Thyroid gland (tissue), 4 donors: ENCODE results near the gene CTBP1. TPM values are rescaled to one million over a fixed set of nuclear protein-coding genes. Genes with fewer than 3 reads are reported as not detected.

ENCODE experiments used
- DNase-seq, 2 donors: peaks; one replicate each; pipeline ENCODE4 v3.0.0-alpha.2; 2019
- H3K27ac ChIP-seq, 3 donors: fragments of 200-600 bp; sonication (generic); 1 replicate in 2 of 3; 2 replicates in 1 of 3; pipeline ENCODE4 v1.5.1; 2016 to 2019; ENCODE audit warnings: mild to moderate bottlenecking in 1 of 3, moderate library complexity in 1 of 3
- H3K27me3 ChIP-seq: fragments of 200-600 bp; sonication (generic); one replicate; pipeline ENCODE4 v1.5.1; 2019
- H3K36me3 ChIP-seq, 2 donors: fragments of 200-600 bp; sonication (generic); one replicate each; pipeline ENCODE4 v1.5.1; 2016 to 2019
- H3K4me1 ChIP-seq, 2 donors: fragments of 200-600 bp; sonication (generic); one replicate each; pipeline ENCODE4 v1.5.1; 2017 to 2019
- H3K4me3 ChIP-seq, 3 donors: fragments of 200-600 bp; sonication (generic); replicated peaks in 1 of 3; 1 replicate in 2 of 3; 2 replicates in 1 of 3; pipeline ENCODE4 v1.5.1; 2016; ENCODE audit warnings: mild to moderate bottlenecking in 1 of 3
- H3K9me3 ChIP-seq: fragments of 200-600 bp; sonication (generic); one replicate; pipeline ENCODE4 v1.5.1; 2017
- CTCF ChIP-seq, 6 experiments: fragments of 200-600 bp in 3 of 6; fragments of 450-650 bp in 3 of 6; sonication (generic) in 3 of 6; IDR thresholded peaks; one replicate each; pipeline ENCODE4 v1.5.1; 2016 to 2019; ENCODE audit warnings: antibody characterized with exemption in 6 of 6, mild to moderate bottlenecking in 2 of 6, inconsistent platforms in 1 of 6, moderate library complexity in 1 of 6
- POLR2A ChIP-seq, 2 donors: fragments of 450-650 bp; IDR thresholded peaks; one replicate each; pipeline ENCODE4 v1.6.1; 2017; ENCODE audit warnings: antibody characterized with exemption in 2 of 2, mild to moderate bottlenecking in 2 of 2, moderate library complexity in 1 of 2
- WGBS, 2 donors: methylation state at CpG; one replicate each; pipeline ENCODE4 v1.1.5; 2017; 5-methylcytosine and 5-hydroxymethylcytosine counted together
- intact Hi-C: fragments of 100-400 bp; cut with DNase I; formaldehyde crosslinking; loops from one replicate; pipeline ENCODE4 v1.15.1; 2023
- total RNA-seq, 4 donors: library from RNA; depleted of rRNA; stranded (reverse); fragments of >200 nt; gene quantifications; one replicate each; pipeline ENCODE4 v1.2.3, GENCODE V29; 2016

The CTBP1 gene
- total RNA-seq, 4 donors from 2014 or later: 102 to 226 (median 177) TPM

- H3K4me1 ChIP-seq: peaks cover 40 to 64% of the 10 kb centered on the region in 2 donors
- intact Hi-C loops: no loop called here
- no peaks in the 10 kb centered on the region for H3K27me3 ChIP-seq
- H3K27ac ChIP-seq: peak overlapping the region; percentile 94 to 95 (median 94)
- WGBS, 2 donors: 18 to 20% methylated on average over 16 to 35 of the region's 48 CpGs
- H3K36me3 ChIP-seq: no peaks in the 10 kb centered on the region
- H3K9me3 ChIP-seq: no peaks in the 10 kb centered on the region
- TF ChIP-seq CTCF (IDR thresholded peaks at IDR 0.05) (no peak), POLR2A (IDR thresholded peaks at IDR 0.05) (no peak)
- peak in 1 of 2 donors; percentile 8 for DNase-seq
- H3K4me3 ChIP-seq: peak overlapping the region; percentile 79 to 93 (median 87)
These were observed 1.7 kb downstream of the CTBP1 start for GRCh38 chr4:1246901-1247863.

- Histone ChIP-seq H3K9me3 (no peaks in the 10 kb centered on the region), H3K4me1 (peaks cover 40 to 68% of the 10 kb centered on the region in 2 donors), H3K27me3 (no peaks in the 10 kb centered on the region), H3K4me3 (no peak overlapping the region), H3K36me3 (peaks cover 0 to under 1% of the 10 kb centered on the region in 2 donors), H3K27ac (peak overlapping the region in 1 of 3 donors; percentile 94)
- WGBS, 2 donors: 59 to 66% methylated on average over 21 to 22 of the region's 24 CpGs
- DNase-seq: peak; percentile 49 to 60
- peak in 1 of 2 donors; percentile 23 for TF ChIP-seq POLR2A (IDR thresholded peaks at IDR 0.05)
- TF ChIP-seq CTCF (IDR thresholded peaks at IDR 0.05): no peak
- intact Hi-C loops: no loop called here
These were observed 2.6 kb downstream of the CTBP1 start for GRCh38 chr4:1246111-1246881.

- H3K27me3 ChIP-seq: no peaks in the 10 kb centered on the region
- TF ChIP-seq CTCF (IDR thresholded peaks at IDR 0.05): no peak
- TF ChIP-seq POLR2A (IDR thresholded peaks at IDR 0.05): no peak
- intact Hi-C loops: no loop called here
- H3K9me3 ChIP-seq: no peaks in the 10 kb centered on the region
- WGBS, 2 donors: 87% methylated on average over 26 of the region's 26 CpGs
- DNase-seq: peak in 1 of 2 donors; percentile 0
- H3K4me3 ChIP-seq: no peak overlapping the region
- H3K4me1 ChIP-seq: peaks cover 40 to 66% of the 10 kb centered on the region in 2 donors
- peaks cover 0 to 8% of the 10 kb centered on the region in 2 donors for H3K36me3 ChIP-seq
- H3K27ac ChIP-seq: peak overlapping the region in 1 of 3 donors; percentile 94
These were observed 3.4 kb downstream of the CTBP1 start for GRCh38 chr4:1245481-1246051.

- DNase-seq: peak in 1 of 2 donors; percentile 0
- no peaks in the 10 kb centered on the region for H3K27me3 ChIP-seq
- no peaks in the 10 kb centered on the region for H3K9me3 ChIP-seq
- H3K4me1 ChIP-seq: peaks cover 35 to 60% of the 10 kb centered on the region in 2 donors
- no peak overlapping the region for H3K4me3 ChIP-seq
- TF ChIP-seq POLR2A (IDR thresholded peaks at IDR 0.05) (no peak), CTCF (IDR thresholded peaks at IDR 0.05) (no peak)
- peaks cover 0 to 9% of the 10 kb centered on the region in 2 donors for H3K36me3 ChIP-seq
- WGBS, 2 donors: 87 to 95% methylated on average over 4 to 16 of the region's 19 CpGs
- intact Hi-C loops: no loop called here
- H3K27ac ChIP-seq: no peak overlapping the region
These were observed 3.9 kb downstream of the CTBP1 start for GRCh38 chr4:1244978-1245471.
